GM19193 (cell line): Measurements from ENCODE around the gene NXPH4.
A peak's percentile ranks its signal among the peaks of the same experiment; 100 is the strongest.

Experiments
- POLR2A ChIP-seq: IDR thresholded peaks from 4 replicates; pipeline ENCODE4 v1.6.1; 2011; ENCODE audit not compliant: insufficient read depth, insufficient read length; ENCODE audit errors: extremely low read depth

NXPH4 gene

GRCh38 chr12:57242691-57243454 is 26.3 kb downstream of the NXPH4 start:
- peak; percentile 51 for TF ChIP-seq POLR2A

DNA sequence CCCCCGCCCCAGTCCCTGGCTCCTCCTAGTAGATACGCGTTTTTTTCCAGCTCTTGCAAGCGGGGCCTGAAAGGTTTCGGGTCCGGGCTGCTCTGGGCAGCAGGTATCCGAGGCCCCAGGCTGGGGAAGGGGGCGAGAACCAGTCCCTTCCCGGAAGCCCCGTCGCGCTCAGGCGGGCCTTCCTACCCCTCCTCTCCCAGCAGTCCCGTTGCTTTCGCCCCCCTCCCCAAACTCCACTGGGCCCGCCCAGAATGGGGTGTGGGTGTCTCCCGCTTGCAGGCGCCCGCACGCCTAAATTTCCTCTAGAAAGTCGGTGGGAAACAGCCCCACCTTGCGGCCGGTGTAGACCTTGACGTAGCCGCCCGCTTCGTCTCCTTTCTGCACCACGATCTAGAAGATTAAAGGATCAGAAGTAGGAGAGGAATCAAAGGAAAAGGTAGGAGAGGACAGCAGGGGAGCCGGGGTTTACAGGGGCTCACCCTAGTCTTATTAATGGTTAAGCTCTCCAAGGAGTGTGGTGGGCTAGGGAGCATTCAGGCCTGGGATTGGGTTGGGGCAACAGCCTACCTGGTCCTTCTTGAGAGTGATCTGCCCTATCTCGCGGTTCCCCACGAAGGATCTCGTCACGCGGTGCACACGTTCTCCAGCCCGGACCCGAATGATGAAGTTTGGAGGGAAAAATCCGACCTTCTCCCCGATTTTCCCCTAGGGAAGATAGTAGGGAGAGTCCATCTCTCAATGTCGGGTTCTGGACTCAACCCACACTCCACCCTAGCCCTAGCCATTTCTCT is 27.1 kb downstream of the NXPH4 start:
- TF ChIP-seq POLR2A = no peak

GRCh38 chr12:57244312-57244696 is 27.7 kb downstream of the NXPH4 start:
- no peak for TF ChIP-seq POLR2A

GRCh38 chr12:57247041-57247440 is 30.4 kb downstream of the NXPH4 start:
- TF ChIP-seq POLR2A = no peak

GRCh38 chr12:57248934-57249742 is 32.5 kb downstream of the NXPH4 start:
- TF ChIP-seq POLR2A = no peak

GRCh38 chr12:57250541-57250940 is 33.9 kb downstream of the NXPH4 start:
- TF ChIP-seq POLR2A = no peak

DNA sequence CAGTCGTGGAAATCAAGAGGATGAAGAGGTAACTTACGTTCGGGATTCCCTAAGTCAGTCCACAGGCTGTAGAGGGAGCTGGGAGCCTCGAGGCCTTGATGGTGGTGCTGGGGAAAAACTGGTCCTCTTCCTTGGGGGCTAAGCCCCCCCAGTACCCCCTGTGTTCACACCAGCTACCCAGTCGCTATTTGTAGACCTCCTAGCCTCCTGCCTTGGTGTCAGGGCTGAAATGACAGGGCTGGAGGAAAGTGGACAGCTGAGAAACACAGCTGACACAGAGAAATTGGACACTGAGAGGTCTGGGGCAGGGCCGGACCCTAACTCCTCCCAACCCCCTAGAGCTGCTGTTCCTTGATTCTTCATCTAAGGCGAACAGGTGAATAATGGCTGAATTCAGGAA is 34.4 kb downstream of the NXPH4 start, which contains the start of gene STAC3:
STAC3 (minus strand) TSS at position 232 of the 400 bp plus-strand sequence. CDS start 1,551 bp downstream, outside the sequence.
- no peak for TF ChIP-seq POLR2A

- no peak for TF ChIP-seq POLR2A
Observed at GRCh38 chr12:57254506-57255280, 38.1 kb downstream of the NXPH4 start.

DNA sequence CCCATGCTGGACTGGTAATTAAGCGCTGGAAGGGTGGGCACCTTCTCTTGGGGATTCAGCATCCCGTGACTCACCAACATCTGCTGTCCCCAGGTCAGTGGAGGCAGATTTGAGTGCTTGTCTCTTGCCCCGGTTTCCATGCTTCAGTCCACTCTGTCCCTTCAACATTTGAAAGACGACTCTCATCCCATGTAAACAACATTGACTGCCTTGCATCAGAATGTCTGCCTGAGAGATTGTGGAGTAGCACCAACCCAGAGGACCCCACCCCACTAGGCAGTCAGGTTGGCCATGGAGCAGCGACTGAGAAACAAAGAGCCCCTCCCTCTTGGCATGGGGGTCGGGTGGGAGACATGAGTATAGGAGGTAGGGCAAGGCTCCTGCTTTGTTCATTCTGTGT is 39.3 kb downstream of the NXPH4 start:
- no peak for TF ChIP-seq POLR2A

DNA sequence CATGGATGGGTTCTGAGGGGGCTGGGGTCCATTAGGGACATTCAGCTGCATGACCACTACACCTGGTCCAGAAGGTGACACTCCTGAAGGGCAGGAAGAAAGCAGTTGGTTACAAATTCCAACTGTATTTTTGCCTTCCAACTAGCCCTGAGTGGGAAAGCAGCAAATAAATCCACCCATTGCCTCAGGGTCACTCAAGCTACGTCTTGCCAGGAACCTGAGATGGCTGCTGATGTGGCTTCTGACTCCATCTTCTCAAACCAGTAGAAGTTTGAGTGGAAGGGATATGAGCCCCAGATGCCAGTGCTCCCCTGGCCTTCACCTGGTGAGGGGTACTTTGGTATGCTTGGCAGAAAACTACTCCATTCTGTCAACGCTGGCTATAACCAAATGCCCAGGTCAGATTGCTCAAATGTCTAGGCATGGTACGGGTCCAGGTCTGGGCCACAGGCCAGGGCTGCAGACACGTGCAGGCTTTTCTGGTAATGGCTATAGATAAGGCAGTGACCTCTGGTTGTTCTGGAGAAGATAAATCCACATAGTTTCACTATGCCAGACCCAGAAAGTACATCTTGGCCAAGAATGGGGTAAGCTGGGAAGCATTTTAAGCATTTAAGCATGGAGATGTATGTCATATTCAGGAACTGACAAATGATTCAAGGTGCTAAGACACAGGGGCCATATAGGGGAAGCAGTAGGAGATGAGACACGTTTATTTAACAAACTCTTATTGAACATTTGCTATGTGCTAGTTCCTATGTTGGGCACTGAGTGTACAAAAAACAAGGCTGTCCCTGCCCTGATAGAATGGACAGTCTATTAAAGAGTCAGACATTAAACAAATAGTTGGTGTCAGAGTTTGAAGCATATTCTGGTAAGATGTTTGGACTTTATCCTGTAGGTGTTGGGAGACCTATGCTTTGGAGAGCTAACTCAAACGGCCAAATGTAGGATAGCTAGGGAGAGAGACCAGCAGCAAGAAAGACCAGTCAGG is 42.7 kb downstream of the NXPH4 start:
- TF ChIP-seq POLR2A = no peak

- no peak for TF ChIP-seq POLR2A
Observed at GRCh38 chr12:57260366-57260765, 43.8 kb downstream of the NXPH4 start.

- TF ChIP-seq POLR2A = no peak
Observed at GRCh38 chr12:57261428-57261865, 44.9 kb downstream of the NXPH4 start.
